Lower lobe of right lung (tissue), 2 donors: ENCODE data around the gene HYAL3. TPM values are rescaled to one million over a fixed set of nuclear protein-coding genes. Genes with fewer than 3 reads are reported as not detected.
A peak's percentile ranks its signal among the peaks of the same experiment; 100 is the strongest.

Source experiments
- ATAC-seq, 2 donors: fragments of 200-7000 bp; cut with Tn5 transposase; one replicate each; pipeline ENCODE4 v1.9.1; 2020 to 2022; ENCODE audit warnings: mild to moderate bottlenecking in 2 of 2, moderate library complexity in 2 of 2
- DNase-seq: peaks from one replicate; pipeline ENCODE4 v3.0.0-alpha.2; 2020
- H3K27ac ChIP-seq: fragments of 200-600 bp; one replicate; pipeline ENCODE4 v1.8.0; 2022
- H3K27me3 ChIP-seq: fragments of 200-600 bp; one replicate; pipeline ENCODE4 v1.8.0; 2022; ENCODE audit warnings: low read depth
- H3K36me3 ChIP-seq: fragments of 200-600 bp; one replicate; pipeline ENCODE4 v1.8.0; 2022; ENCODE audit warnings: mild to moderate bottlenecking
- H3K4me1 ChIP-seq: fragments of 200-600 bp; one replicate; pipeline ENCODE4 v1.8.0; 2022
- H3K4me3 ChIP-seq: fragments of 200-600 bp; one replicate; pipeline ENCODE4 v1.8.0; 2022; ENCODE audit warnings: mild to moderate bottlenecking
- H3K9me3 ChIP-seq: fragments of 200-600 bp; one replicate; pipeline ENCODE4 v1.8.0; 2022
- CTCF ChIP-seq: fragments of 200-600 bp; IDR thresholded peaks from one replicate; pipeline ENCODE4 v1.8.0; 2022; ENCODE audit warnings: antibody characterized with exemption, mild to moderate bottlenecking
- intact Hi-C: fragments of 100-400 bp; cut with DNase I; formaldehyde crosslinking; loops from one replicate; pipeline ENCODE4 v1.11.0; 2022
- total RNA-seq: library from RNA; stranded (reverse); fragmentation: NEBNext Ultra II Directional; extraction: Animal tissue kit (Norgen Biotek cat#: 25700); gene quantifications from one replicate; pipeline ENCODE4 v1.2.1, GENCODE V29; 2021
- donor health status: DM: no; HTN: yes; CAD: no; lungs with severe emphysema.

Gene HYAL3
- total RNA-seq, 1 donor from 2014 or later = 4.0 TPM

DNA sequence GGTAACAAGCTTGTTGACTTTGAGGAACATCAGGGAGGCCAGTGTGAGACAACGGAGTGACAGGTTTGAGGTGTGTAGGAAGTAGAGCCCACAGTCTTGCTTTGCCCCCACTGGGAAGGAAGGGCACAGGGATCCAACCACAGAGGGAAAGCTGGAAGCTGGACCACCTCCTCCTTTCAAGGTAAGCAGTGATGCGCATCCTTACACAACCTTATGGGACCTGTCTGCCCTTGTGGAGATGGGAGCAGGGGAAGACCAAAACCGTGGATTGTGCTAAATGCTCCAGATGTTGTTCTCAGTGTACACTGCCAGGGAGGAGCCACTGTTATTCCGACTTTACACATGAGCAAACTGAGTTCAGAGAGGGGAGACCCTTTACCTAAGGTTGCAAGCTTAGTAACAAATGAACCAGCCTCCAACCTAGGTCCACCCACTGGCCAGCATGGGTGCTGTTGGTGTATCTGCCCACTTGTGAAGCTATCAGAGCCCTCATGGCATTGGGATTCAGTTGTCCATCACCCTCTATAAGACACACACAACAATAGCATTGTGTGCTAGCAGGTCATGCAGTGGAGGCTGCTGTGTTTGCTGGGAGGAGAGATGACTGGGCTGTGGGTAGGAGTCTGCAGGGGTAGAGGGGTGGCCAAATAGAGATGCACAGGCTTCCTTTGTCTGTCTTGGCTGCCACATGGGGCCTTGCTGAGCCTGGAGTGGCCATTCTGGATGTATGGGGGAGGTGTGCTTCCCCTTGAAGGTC lies 20.9 kb downstream of the HYAL3 start:
- intact Hi-C loops = no loop called here
- H3K9me3 ChIP-seq = no peaks in the 10 kb centered on the region
- no peak for TF ChIP-seq CTCF
- H3K4me3 ChIP-seq = no peak overlapping the region
- peaks cover 23% of the 10 kb centered on the region for H3K27me3 ChIP-seq
- peaks cover 4% of the 10 kb centered on the region for H3K36me3 ChIP-seq
- no peak overlapping the region for H3K27ac ChIP-seq
- ATAC-seq = no peak
- no peak for DNase-seq
- peaks cover 15% of the 10 kb centered on the region for H3K4me1 ChIP-seq

GRCh38 chr3:50276762-50277101 lies 22.5 kb downstream of the HYAL3 start:
- Histone ChIP-seq H3K27ac (no peak overlapping the region), H3K4me1 (peaks cover 25% of the 10 kb centered on the region), H3K27me3 (peaks cover 23% of the 10 kb centered on the region), H3K36me3 (peaks cover 4% of the 10 kb centered on the region), H3K9me3 (no peaks in the 10 kb centered on the region), H3K4me3 (no peak overlapping the region)
- intact Hi-C loops = no loop called here
- no peak for ATAC-seq
- DNase-seq = no peak
- TF ChIP-seq CTCF = no peak

DNA sequence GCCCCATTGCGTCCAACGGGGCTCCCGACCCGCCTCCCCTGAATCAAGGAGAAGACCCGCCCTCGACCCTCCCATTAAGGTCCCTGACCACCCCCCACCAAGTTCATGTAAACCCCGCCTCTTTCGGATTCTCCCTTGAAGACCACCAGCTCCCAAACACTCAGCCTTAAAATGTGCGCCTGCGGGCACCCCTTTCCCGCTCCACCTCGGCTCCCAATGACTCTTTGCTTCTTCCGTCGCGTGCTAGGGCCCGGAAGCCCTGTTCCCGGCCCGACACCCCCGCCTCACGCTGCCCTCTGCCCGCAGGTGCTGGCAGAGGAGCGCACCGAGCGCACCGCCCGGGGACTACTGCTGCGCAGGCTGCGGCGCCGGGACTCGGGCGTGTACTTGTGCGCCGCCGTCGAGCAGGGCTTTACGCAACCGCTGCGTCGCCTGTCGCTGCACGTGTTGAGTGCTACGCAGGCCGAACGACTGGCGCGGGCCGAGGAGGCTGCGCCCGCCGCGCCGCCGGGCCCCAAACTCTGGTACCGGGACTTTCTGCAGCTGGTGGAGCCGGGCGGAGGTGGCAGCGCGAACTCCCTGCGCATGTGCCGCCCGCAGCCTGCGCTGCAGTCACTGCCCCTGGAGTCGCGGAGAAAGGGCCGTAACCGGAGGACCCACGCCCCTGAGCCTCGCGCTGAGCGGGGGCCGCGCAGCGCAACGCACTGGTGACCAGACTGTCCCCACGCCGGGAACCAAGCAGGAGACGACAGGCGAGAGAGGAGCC lies 23.0 kb downstream of the HYAL3 start:
- H3K36me3 ChIP-seq = peaks cover 4% of the 10 kb centered on the region
- TF ChIP-seq CTCF = no peak
- no peak overlapping the region for H3K4me3 ChIP-seq
- no peaks in the 10 kb centered on the region for H3K9me3 ChIP-seq
- peaks cover 30% of the 10 kb centered on the region for H3K4me1 ChIP-seq
- ATAC-seq = no peak
- H3K27ac ChIP-seq = no peak overlapping the region
- H3K27me3 ChIP-seq = peaks cover 23% of the 10 kb centered on the region
- intact Hi-C loops = no loop called here
- no peak for DNase-seq

DNA sequence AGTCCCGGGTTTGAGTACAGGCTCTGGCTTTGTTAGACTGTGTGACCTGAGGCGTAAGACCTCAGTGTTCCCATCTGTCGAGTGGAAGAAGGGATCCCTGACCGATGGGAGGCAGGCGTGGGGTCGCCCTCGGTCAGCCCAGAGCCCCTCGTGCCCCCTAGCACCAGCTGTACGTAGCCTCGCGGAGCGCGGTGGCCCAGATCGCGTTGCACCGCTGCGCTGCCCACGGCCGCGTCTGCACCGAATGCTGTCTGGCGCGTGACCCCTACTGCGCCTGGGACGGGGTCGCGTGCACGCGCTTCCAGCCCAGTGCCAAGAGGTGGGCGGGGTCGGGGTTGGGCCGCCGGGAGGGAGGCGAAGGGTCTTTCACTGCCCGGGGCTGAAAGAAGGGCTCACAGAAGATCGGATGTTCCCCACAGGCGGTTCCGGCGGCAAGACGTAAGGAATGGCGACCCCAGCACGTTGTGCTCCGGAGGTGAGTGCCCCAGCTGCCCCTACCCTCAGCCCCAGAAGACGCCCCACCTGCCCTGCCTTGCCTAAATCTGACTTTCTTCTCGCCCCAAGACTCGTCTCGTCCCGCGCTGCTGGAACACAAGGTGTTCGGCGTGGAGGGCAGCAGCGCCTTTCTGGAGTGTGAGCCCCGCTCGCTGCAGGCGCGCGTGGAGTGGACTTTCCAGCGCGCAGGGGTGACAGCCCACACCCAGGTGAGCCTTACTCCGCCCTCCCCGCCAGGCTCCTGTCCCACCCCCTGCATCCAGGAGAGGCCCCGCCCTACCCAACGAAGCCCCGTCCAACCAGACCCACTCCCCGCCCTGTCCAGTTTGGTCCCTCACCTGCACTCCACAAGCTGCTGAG lies 23.8 kb downstream of the HYAL3 start:
- no peak for DNase-seq
- peaks cover 4% of the 10 kb centered on the region for H3K36me3 ChIP-seq
- no peak for TF ChIP-seq CTCF
- no peak for ATAC-seq
- H3K27ac ChIP-seq = no peak overlapping the region
- H3K4me3 ChIP-seq = no peak overlapping the region
- peaks cover 32% of the 10 kb centered on the region for H3K4me1 ChIP-seq
- peaks cover 23% of the 10 kb centered on the region for H3K27me3 ChIP-seq
- no peaks in the 10 kb centered on the region for H3K9me3 ChIP-seq
- intact Hi-C loops = no loop called here

DNA sequence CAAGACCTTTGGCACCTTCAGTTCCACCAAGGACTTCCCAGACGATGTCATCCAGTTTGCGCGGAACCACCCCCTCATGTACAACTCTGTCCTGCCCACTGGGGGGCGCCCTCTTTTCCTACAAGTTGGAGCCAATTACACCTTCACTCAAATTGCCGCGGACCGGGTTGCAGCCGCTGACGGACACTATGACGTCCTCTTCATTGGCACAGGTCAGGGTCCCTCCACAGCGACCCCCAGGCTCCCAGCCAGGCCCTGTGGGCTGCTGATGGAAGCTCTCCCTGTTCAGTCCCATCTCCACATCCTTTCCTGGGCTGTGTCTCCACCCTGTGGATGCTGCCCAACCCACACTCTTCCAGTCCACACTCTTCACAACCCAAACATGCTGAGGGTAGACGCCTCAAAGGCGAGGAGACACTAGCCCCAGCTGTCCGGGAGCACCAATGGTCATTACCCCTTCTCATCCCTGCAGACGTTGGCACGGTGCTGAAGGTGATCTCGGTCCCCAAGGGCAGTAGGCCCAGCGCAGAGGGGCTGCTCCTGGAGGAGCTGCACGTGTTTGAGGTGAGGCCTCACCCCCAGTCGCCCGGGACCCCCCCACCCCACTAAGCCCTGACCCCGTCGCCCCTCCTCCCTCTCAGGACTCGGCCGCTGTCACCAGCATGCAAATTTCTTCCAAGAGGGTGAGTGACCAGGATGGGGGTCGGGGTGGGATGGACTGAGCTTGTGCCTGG lies 24.7 kb downstream of the HYAL3 start:
- ATAC-seq (peak; percentile 52 to 62), DNase-seq (peak; percentile 83)
- Histone ChIP-seq H3K36me3 (peaks cover 4% of the 10 kb centered on the region), H3K9me3 (no peaks in the 10 kb centered on the region), H3K4me3 (no peak overlapping the region), H3K27ac (no peak overlapping the region), H3K4me1 (peaks cover 40% of the 10 kb centered on the region), H3K27me3 (peaks cover 23% of the 10 kb centered on the region)
- peak; percentile 71 for TF ChIP-seq CTCF
- intact Hi-C loops = no loop called here
